ENCODE measurements around the gene HDAC3.

GRCh38 chr5:141618030-141618803 lies 18.4 kb downstream of the HDAC3 start:
- TF ChIP-seq EP300 (IDR thresholded peaks at IDR 0.05; ENCODE audit: borderline replicate concordance in 1 of 2, low read depth in 1 of 2, low read length in 1 of 2): no peak
- TF ChIP-seq CTCF (IDR thresholded peaks at IDR 0.05): no peak
- TF ChIP-seq, protein P1, sequence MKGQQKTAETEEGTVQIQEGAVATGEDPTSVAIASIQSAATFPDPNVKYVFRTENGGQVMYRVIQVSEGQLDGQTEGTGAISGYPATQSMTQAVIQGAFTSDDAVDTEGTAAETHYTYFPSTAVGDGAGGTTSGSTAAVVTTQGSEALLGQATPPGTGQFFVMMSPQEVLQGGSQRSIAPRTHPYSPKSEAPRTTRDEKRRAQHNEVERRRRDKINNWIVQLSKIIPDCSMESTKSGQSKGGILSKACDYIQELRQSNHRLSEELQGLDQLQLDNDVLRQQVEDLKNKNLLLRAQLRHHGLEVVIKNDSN (IDR thresholded peaks at IDR 0.05; ENCODE audit: borderline replicate concordance, low read depth): no peak
- no peak for TF ChIP-seq POLR2AphosphoS5 (IDR thresholded peaks at IDR 0.05; ENCODE audit: low read depth, low read length)
- TF ChIP-seq JUND (IDR thresholded peaks at IDR 0.05): no peak
- no peak for TF ChIP-seq TAF1 (IDR thresholded peaks at IDR 0.05; ENCODE audit: borderline replicate concordance, low read depth, low read length)
